PFSK-1 (cell line): ENCODE results near the gene BIRC7.

ENCODE experiments used
- FOXP2 ChIP-seq: optimal IDR thresholded peaks from 2 replicates; pipeline ENCODE3; 2011; ENCODE audit warnings: borderline replicate concordance, control low read depth, inconsistent platforms; ENCODE audit not compliant: insufficient read depth; ENCODE audit errors: extremely low read length, extremely low read depth
- POLR2AphosphoS5 ChIP-seq: IDR thresholded peaks from 2 replicates; pipeline ENCODE4 v1.6.1; 2012; ENCODE audit warnings: low read depth, mild to moderate bottlenecking, control low read depth, low read length, moderate library complexity
- SIN3A ChIP-seq: IDR thresholded peaks from 2 replicates; pipeline ENCODE4 v1.6.1; 2012; ENCODE audit warnings: mild to moderate bottlenecking, low read length, moderate library complexity, borderline replicate concordance; ENCODE audit not compliant: insufficient read depth
- TAF1 ChIP-seq: IDR thresholded peaks from 2 replicates; pipeline ENCODE4 v1.6.1; 2012; ENCODE audit warnings: low read length, control low read depth, borderline replicate concordance; ENCODE audit not compliant: insufficient read depth
- TF ChIP-seq, protein P1 (sequence below), 2 experiments: IDR thresholded peaks; 2 replicates each; pipeline versions ENCODE4 v1.6.1 to v1.8.0; 2011 to 2012; ENCODE audit warnings: low read depth in 2 of 2, low read length in 2 of 2, control low read depth in 1 of 2, inconsistent platforms in 1 of 2, mild to moderate bottlenecking in 1 of 2, moderate library complexity in 1 of 2; ENCODE audit not compliant: insufficient read depth in 1 of 2

BIRC7 gene

DNA sequence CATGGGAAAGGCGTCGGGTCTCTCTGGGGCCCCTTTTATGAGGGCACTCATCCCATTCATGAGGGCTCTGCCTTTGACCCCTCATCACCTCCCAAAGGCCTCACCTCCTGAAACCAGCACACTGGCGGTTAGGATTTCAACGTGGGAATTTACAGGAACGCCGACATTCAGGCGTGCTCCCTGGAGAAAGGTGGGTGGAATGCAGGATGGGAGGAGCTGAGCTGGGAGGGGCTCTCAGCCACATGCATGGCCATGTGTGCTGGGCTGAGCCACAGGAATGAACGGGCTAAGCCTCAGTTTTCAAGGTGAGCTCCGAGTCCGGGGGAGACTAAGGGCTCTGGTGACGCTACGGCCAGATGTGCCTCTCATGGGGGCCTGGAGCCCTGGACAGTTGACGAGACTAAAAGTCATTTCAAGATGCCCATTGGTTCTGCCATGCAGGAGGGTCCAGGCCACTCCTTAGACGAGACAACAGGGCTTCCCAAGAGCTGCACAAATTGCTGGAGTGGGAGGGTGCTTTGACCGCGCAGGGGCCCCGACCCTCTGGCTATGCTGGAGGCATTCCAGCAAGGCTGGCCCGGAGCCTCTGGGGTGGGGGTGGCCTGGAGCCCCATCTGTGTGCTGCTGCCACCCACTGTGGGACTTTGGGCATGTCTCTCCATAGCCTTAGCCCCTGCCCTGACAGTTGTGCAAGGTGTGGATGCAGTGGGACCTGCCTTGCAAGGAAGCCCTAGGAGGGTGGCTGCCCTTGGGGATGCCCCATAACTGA lies 33.1 kb downstream of the BIRC7 start:
- no peak for TF ChIP-seq SIN3A

DNA sequence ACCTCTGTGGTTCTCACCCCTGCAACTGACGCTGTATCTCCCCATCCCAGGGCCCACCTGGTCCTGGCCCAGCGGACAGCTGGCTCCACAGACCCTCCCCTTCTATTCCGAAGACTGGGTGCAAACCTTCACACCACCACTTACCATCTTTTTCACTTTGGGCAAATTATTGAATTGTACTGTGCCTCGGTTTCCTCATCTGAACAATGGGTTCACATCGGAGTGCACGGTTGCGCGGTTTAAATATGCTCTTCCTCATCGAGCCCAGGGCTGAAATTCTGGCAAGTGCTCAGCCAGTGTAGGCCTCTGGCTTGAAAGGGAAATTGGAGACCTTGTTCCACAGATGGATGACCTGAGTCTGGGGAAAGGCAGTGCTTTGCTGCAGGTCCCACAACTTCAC lies 34.0 kb downstream of the BIRC7 start:
- TF ChIP-seq FOXP2, result no peak
- TF ChIP-seq TAF1, result no peak
- TF ChIP-seq SIN3A, result no peak
- TF ChIP-seq, protein P1, sequence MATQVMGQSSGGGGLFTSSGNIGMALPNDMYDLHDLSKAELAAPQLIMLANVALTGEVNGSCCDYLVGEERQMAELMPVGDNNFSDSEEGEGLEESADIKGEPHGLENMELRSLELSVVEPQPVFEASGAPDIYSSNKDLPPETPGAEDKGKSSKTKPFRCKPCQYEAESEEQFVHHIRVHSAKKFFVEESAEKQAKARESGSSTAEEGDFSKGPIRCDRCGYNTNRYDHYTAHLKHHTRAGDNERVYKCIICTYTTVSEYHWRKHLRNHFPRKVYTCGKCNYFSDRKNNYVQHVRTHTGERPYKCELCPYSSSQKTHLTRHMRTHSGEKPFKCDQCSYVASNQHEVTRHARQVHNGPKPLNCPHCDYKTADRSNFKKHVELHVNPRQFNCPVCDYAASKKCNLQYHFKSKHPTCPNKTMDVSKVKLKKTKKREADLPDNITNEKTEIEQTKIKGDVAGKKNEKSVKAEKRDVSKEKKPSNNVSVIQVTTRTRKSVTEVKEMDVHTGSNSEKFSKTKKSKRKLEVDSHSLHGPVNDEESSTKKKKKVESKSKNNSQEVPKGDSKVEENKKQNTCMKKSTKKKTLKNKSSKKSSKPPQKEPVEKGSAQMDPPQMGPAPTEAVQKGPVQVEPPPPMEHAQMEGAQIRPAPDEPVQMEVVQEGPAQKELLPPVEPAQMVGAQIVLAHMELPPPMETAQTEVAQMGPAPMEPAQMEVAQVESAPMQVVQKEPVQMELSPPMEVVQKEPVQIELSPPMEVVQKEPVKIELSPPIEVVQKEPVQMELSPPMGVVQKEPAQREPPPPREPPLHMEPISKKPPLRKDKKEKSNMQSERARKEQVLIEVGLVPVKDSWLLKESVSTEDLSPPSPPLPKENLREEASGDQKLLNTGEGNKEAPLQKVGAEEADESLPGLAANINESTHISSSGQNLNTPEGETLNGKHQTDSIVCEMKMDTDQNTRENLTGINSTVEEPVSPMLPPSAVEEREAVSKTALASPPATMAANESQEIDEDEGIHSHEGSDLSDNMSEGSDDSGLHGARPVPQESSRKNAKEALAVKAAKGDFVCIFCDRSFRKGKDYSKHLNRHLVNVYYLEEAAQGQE (IDR thresholded peaks at IDR 0.05; ENCODE audit: insufficient read depth in 1 of 2, low read depth in 2 of 2, low read length in 2 of 2), result no peak
- TF ChIP-seq POLR2AphosphoS5, result no peak

DNA sequence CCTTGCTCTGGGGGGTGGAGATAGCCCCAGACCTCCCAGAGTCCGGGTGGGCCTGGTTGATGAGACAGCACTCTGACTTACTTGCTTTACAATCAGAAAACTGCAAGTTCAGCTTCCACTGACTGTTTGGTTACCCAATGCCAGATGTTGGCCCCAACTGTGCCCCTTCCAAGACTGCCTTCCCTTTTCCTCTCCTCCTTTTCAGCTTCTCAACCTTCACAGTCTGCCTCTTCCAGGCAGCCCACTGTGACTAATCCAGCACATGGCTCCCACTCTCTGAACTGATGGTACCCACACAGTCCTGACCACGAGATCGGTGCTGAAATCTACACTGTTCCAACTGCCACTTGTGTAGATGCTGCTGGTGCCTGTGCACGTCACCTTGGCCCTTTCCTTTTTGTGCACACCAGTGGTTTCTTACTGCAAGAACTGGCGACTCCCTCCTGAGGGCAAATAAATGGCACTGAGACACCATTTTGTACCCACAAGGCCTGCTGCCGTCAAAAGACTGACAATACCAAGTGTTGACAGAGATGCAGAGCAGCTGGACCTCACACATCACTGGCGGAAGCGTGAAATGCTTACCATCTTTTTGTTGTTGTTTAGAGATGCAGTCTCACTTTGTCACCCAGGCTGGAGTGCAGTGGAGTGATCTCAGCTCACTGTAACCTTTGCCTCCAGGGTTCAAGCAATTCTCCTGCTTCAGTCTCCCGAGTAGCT lies 35.1 kb downstream of the BIRC7 start:
- TF ChIP-seq TAF1, result no peak
- no peak for TF ChIP-seq FOXP2
- TF ChIP-seq POLR2AphosphoS5, result no peak
- TF ChIP-seq, protein P1 (IDR thresholded peaks at IDR 0.05; ENCODE audit: insufficient read depth in 1 of 2, low read depth in 2 of 2, low read length in 2 of 2), result no peak
- no peak for TF ChIP-seq SIN3A

DNA sequence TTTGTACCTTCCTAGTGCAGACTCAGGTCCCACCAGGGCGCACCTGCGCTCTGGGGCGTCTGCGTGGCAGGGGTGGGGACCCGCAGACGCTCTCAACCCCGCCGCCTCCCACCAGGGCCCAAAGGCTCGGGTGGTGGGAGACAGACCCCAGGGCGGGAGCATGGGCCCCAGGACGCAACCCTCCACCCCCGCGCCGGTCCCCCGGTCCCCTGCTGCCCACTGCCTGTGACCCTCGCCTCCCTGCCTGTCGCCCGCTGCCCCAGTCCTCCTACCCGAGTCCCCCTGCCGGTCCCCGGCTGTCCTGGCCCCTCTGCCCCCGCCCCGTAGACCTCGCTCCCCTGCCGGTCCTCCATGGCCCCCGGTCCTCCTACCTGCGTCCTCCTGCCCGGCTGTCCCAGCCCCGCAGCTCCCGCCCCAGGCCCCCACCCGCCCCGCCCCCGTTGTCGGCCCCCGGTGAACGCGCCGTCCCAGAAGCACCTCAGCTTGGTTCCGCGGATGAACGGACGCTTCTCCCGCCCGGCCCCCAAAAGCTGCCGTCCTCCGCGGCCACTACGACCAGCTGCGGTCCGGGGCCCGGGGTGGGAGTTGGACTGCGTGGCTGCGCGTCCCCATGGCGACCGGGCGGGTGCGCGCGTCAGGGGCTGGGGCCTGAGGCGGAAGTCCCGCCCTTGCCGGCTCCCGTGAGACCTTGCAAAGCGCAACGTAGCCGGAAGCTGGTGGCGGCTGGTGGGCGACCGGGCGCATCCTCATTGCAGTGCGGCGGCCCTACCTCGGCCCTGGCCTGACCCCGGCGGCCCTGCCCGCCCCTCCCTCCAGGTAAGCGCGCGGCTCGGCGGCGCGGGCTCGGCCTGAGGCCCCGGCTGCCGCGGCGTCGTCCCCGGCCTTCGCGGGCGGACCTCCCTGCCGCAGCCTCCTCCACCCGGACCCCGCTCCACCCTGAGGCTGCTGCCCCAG lies 36.7 kb downstream of the BIRC7 start, which contains the start of gene ARFGAP1:
ARFGAP1 (plus strand) TSS at position 709 of the 954 bp plus-strand sequence. CDS start 2,768 bp downstream, outside the sequence.
- TF ChIP-seq POLR2AphosphoS5, result peak; percentile 81
- TF ChIP-seq FOXP2, result peak; percentile 79
- TF ChIP-seq, protein P1 (IDR thresholded peaks at IDR 0.05; ENCODE audit: insufficient read depth in 1 of 2, low read depth in 2 of 2, low read length in 2 of 2), result no peak
- peak; percentile 87; the same call in 1 of the 2 replicates for TF ChIP-seq SIN3A

GRCh38 chr20:63273059-63273579 lies 37.4 kb downstream of the BIRC7 start:
- TF ChIP-seq, protein P1 (IDR thresholded peaks at IDR 0.05; ENCODE audit: insufficient read depth in 1 of 2, low read depth in 2 of 2, low read length in 2 of 2), result no peak
- no peak for TF ChIP-seq SIN3A
- no peak for TF ChIP-seq FOXP2
- no peak for TF ChIP-seq TAF1
- no peak for TF ChIP-seq POLR2AphosphoS5
